Right cardiac atrium (tissue), 5 donors: ENCODE measurements around the gene ZFHX3. TPM values are rescaled to one million over a fixed set of nuclear protein-coding genes. Genes with fewer than 3 reads are reported as not detected.

ENCODE experiments used
- ATAC-seq, 2 donors: fragments of 200-7000 bp; cut with Tn5 transposase; one replicate each; pipeline versions ENCODE4 v1.8.0 to v1.9.1; 2020; ENCODE audit warnings: moderate library complexity in 2 of 2, mild to moderate bottlenecking in 1 of 2
- DNase-seq, 3 donors: peaks; one replicate each; pipeline ENCODE4 v3.0.0-alpha.2; 2020
- H3K27ac ChIP-seq: one replicate; pipeline ENCODE4 v1.5.1; 2013; ENCODE audit warnings: mild to moderate bottlenecking, low read length, control low read depth, moderate library complexity
- H3K27me3 ChIP-seq: one replicate; pipeline ENCODE4 v1.6.1; 2013; ENCODE audit not compliant: control insufficient read depth, insufficient read depth
- H3K4me1 ChIP-seq: one replicate; pipeline ENCODE4 v1.6.1; 2013; ENCODE audit warnings: low read length; ENCODE audit not compliant: control insufficient read depth, insufficient read depth
- H3K4me3 ChIP-seq: one replicate; pipeline ENCODE4 v1.5.1; 2013; ENCODE audit warnings: low read length, control low read depth
- H3K9me3 ChIP-seq: one replicate; pipeline ENCODE4 v1.6.1; 2013; ENCODE audit warnings: low read length; ENCODE audit not compliant: control insufficient read depth
- WGBS: extraction: QIAGEN DNeasy Blood & Tissue Kit; methylation state at CpG from one replicate; pipeline ENCODE4 v1.1.7; 2013; 5-methylcytosine and 5-hydroxymethylcytosine counted together
- intact Hi-C, 4 donors: fragments of 100-400 bp; cut with DNase I; formaldehyde crosslinking; loops; one replicate each; pipeline versions ENCODE4 v1.11.0 to v1.14.0; 2022 to 2023
- polyA plus RNA-seq: library from polyadenylated mRNA; stranded (reverse); fragments of 200-250 nt; gene quantifications from one replicate; pipeline ENCODE4 v1.2.3, GENCODE V29; 2013
- total RNA-seq, 4 donors: library from RNA; stranded (reverse); fragmentation: NEBNext Ultra II Directional; extraction: Animal tissue kit (Norgen Biotek cat#: 25700); gene quantifications; one replicate each; pipeline ENCODE4 v1.2.1, GENCODE V29; 2021
- donor health status: healthy with polysubstance abuse.
- donor health status: DM: no; HTN: yes; CAD: no.
- donor health status: DM: no; HTN: no; CAD: no.
- donor health status: DM: no; HTN: yes; CAD: no; lungs with severe emphysema.
- donor health status: DM: yes; HTN: yes; CAD: no.

ZFHX3 gene
- total and polyA plus RNA-seq, 5 donors: 4.3 to 18.2 (median 9.7) TPM

- intact Hi-C loops: no loop called here
- WGBS: 94% methylated on average over 5 of the region's 5 CpGs
Measured at GRCh38 chr16:72815348-72816318, 232.3 kb downstream of the ZFHX3 start.

DNA sequence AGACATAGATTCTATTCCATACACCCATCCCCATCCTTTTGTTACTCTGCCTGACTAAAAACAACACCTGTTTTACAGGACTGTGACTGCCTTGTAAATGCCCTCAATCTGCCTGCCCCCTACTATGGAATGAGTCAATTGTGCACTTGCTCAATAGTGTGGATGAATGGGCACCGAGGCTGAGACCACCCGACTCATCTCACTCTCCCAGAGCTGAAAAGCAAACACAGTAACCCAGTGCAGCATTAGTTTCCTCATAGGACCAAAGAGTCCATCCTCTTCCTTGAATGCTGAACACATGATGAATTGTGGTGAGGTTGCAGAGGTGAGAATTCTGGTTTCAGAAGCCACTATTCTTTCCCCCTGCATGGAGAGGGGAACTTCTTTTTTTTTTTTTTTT lies 233.7 kb downstream of the ZFHX3 start:
- ATAC-seq: no peak
- DNase-seq: no peak
- Histone ChIP-seq H3K4me3 (no peak overlapping the region), H3K27me3 (no peaks in the 10 kb centered on the region), H3K4me1 (peaks cover 14% of the 10 kb centered on the region), H3K27ac (no peak overlapping the region), H3K9me3 (no peaks in the 10 kb centered on the region)
- WGBS: 91% methylated on average over 2 of the region's 2 CpGs
- intact Hi-C loops: no loop called here

More at GRCh38 chr16:72815348-72816318, 232.3 kb downstream of the ZFHX3 start:
- H3K27ac ChIP-seq: no peak overlapping the region
- no peaks in the 10 kb centered on the region for H3K9me3 ChIP-seq
- no peak overlapping the region for H3K4me3 ChIP-seq
- no peak for DNase-seq
- no peaks in the 10 kb centered on the region for H3K27me3 ChIP-seq
- ATAC-seq: no peak
- peaks cover 16% of the 10 kb centered on the region for H3K4me1 ChIP-seq

DNA sequence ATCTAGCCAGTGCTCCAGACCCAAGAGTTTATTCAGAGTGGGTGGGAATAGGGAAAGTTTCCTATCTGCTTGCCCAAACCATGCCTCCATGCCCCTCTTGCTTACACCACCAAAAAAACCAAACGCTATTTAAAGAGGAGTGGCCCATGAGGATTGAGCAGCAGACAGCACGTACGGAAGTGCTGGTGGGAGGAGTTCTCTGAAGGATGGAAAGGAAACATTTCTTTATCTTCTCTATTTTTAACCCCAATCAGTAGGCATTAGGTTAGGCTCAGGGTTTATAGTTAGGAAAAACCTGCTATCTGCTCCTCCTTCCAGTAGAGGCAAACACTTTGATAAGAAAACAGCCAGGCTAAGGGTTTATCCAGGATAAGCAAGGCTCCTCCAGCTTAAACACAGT lies 235.3 kb downstream of the ZFHX3 start:
- intact Hi-C loops: no loop called here
- no peak overlapping the region for H3K27ac ChIP-seq

GRCh38 chr16:72811876-72812275 lies 236.1 kb downstream of the ZFHX3 start:
- no peak for DNase-seq
- no peak overlapping the region for H3K4me3 ChIP-seq
- 84% methylated on average over 6 of the region's 6 CpGs for WGBS
- no peaks in the 10 kb centered on the region for H3K9me3 ChIP-seq
- H3K4me1 ChIP-seq: peaks cover 9% of the 10 kb centered on the region
- intact Hi-C loops: no loop called here
- no peak overlapping the region for H3K27ac ChIP-seq
- no peak for ATAC-seq
- H3K27me3 ChIP-seq: no peaks in the 10 kb centered on the region

More for the DNA sequence above, 235.3 kb downstream of the ZFHX3 start:
- 21% methylated on average over 3 of the region's 3 CpGs for WGBS
- Histone ChIP-seq H3K4me1 (peaks cover 14% of the 10 kb centered on the region), H3K4me3 (no peak overlapping the region), H3K27me3 (no peaks in the 10 kb centered on the region), H3K9me3 (no peaks in the 10 kb centered on the region)
- DNase-seq: no peak
- ATAC-seq: peak in 1 of 2 donors; percentile 52

GRCh38 chr16:72811188-72811720 lies 236.7 kb downstream of the ZFHX3 start:
- DNase-seq (peak in 1 of 3 donors; percentile 45), ATAC-seq (peak; percentile 85 to 88)
- peaks cover 9% of the 10 kb centered on the region for H3K4me1 ChIP-seq
- intact Hi-C loops: no loop called here
- no peaks in the 10 kb centered on the region for H3K27me3 ChIP-seq
- H3K9me3 ChIP-seq: no peaks in the 10 kb centered on the region
- H3K27ac ChIP-seq: no peak overlapping the region
- 81% methylated on average over 8 of the region's 8 CpGs for WGBS
- no peak overlapping the region for H3K4me3 ChIP-seq

GRCh38 chr16:72810480-72810879 lies 237.4 kb downstream of the ZFHX3 start:
- Histone ChIP-seq H3K27ac (no peak overlapping the region), H3K4me1 (peaks cover 9% of the 10 kb centered on the region), H3K9me3 (no peaks in the 10 kb centered on the region), H3K4me3 (no peak overlapping the region), H3K27me3 (no peaks in the 10 kb centered on the region)
- intact Hi-C loops: no loop called here
- 94% methylated on average over 2 of the region's 2 CpGs for WGBS
- ATAC-seq (no peak), DNase-seq (no peak)

- 90% methylated on average over 4 of the region's 4 CpGs for WGBS
- intact Hi-C loops: no loop called here
- H3K4me1 ChIP-seq: peaks cover 9% of the 10 kb centered on the region
- H3K4me3 ChIP-seq: no peak overlapping the region
- DNase-seq (no peak), ATAC-seq (no peak)
- H3K27ac ChIP-seq: no peak overlapping the region
- H3K9me3 ChIP-seq: no peaks in the 10 kb centered on the region
- no peaks in the 10 kb centered on the region for H3K27me3 ChIP-seq
Measured at GRCh38 chr16:72809446-72809845, 238.5 kb downstream of the ZFHX3 start.

GRCh38 chr16:72808754-72809153 lies 239.2 kb downstream of the ZFHX3 start:
- intact Hi-C loops: no loop called here
- no peak overlapping the region for H3K27ac ChIP-seq
- H3K9me3 ChIP-seq: no peaks in the 10 kb centered on the region
- H3K4me3 ChIP-seq: no peak overlapping the region
- DNase-seq (no peak), ATAC-seq (no peak)
- WGBS: 99% methylated on average over 1 of the region's 1 CpG
- no peaks in the 10 kb centered on the region for H3K27me3 ChIP-seq
- H3K4me1 ChIP-seq: peaks cover 9% of the 10 kb centered on the region

- Histone ChIP-seq H3K9me3 (no peaks in the 10 kb centered on the region), H3K27me3 (no peaks in the 10 kb centered on the region), H3K27ac (no peak overlapping the region), H3K4me3 (no peak overlapping the region), H3K4me1 (peaks cover 5% of the 10 kb centered on the region)
- ATAC-seq: no peak
- no peak for DNase-seq
- WGBS: 81% methylated on average over 3 of the region's 3 CpGs
- intact Hi-C loops: no loop called here
Measured at GRCh38 chr16:72807245-72807644, 240.7 kb downstream of the ZFHX3 start.

DNA sequence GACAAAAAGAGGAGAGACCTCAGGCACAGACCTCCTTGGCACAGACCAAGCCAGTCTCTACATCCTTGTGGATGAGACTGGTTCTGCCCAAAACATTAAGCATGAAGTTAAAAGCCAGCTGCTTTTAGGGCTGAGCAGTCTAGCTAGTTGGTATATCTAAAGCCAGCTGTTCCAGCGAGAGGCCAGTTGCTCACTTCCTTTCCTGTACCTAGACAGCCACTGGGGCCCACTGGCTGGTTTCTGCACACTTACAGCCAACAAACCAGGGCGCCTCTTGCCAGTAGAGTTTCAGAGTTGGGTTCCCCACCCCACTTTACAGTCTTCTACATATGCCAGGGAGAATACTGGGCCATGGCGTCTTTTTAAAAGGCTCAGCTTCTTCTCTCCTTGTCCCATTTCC lies 242.4 kb downstream of the ZFHX3 start:
- ATAC-seq (no peak), DNase-seq (no peak)
- no peak overlapping the region for H3K4me3 ChIP-seq
- H3K9me3 ChIP-seq: no peaks in the 10 kb centered on the region
- WGBS: 95% methylated on average over 3 of the region's 3 CpGs
- no peaks in the 10 kb centered on the region for H3K4me1 ChIP-seq
- intact Hi-C loops: no loop called here
- H3K27me3 ChIP-seq: no peaks in the 10 kb centered on the region
- no peak overlapping the region for H3K27ac ChIP-seq

GRCh38 chr16:72800524-72801161 lies 247.3 kb downstream of the ZFHX3 start:
- WGBS: 62% methylated on average over 10 of the region's 10 CpGs
- ATAC-seq (no peak), DNase-seq (no peak)
- H3K4me3 ChIP-seq: no peak overlapping the region
- H3K27ac ChIP-seq: no peak overlapping the region
- H3K27me3 ChIP-seq: no peaks in the 10 kb centered on the region
- intact Hi-C loops: no loop called here
- peaks cover 2% of the 10 kb centered on the region for H3K4me1 ChIP-seq
- H3K9me3 ChIP-seq: no peaks in the 10 kb centered on the region
